Measurements from ENCODE around the gene ZNF324.

The ZNF324 gene

DNA sequence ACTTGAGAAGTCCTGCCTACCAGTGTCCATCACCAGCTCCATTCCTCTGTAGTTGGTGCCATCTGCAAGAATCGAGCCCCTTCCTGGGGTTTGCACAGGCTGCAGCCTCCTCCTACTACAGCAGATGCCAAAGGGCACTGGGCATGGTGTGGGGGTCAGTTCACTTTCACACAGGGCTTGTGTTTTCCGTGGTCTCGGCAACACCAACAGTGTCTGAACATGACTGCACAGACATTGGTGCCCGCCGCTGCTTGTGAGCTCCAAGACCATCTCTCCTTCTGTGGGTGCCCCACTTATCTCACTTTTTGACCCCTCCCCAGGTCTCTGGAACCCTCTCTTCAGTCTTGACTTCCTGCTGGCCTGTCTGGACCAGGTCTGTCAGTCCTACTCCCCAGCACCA, 24.5 kb downstream of the ZNF324 start:
- H3K36me3 ChIP-seq (ENCODE audit: insufficient read depth), result no peaks in the 10 kb centered on the region
- no peak overlapping the region for H3K9ac ChIP-seq
- H4K20me1 ChIP-seq (ENCODE audit: insufficient read depth), result no peaks in the 10 kb centered on the region
- H3K27me3 ChIP-seq (ENCODE audit: insufficient read depth, low read depth), result no peaks in the 10 kb centered on the region
- H3K4me2 ChIP-seq, result no peak overlapping the region
- H2AFZ ChIP-seq (ENCODE audit: low read depth), result no peak overlapping the region
- H3K4me3 ChIP-seq (IDR thresholded peaks at IDR 0.05; ENCODE audit: insufficient read depth, low read depth, low read length), result no peak overlapping the region
- no peaks in the 10 kb centered on the region; the same call in 1 of the 2 replicates for H3K79me2 ChIP-seq (ENCODE audit: insufficient read depth, low read depth)
- H3K4me1 ChIP-seq (ENCODE audit: low read depth, poor library complexity, severe bottlenecking), result no peaks in the 10 kb centered on the region
- no peak for TF ChIP-seq CTCF (conservative IDR thresholded peaks at IDR 0.05; ENCODE audit: low read depth, low read length)
- no peak overlapping the region for H3K27ac ChIP-seq

DNA sequence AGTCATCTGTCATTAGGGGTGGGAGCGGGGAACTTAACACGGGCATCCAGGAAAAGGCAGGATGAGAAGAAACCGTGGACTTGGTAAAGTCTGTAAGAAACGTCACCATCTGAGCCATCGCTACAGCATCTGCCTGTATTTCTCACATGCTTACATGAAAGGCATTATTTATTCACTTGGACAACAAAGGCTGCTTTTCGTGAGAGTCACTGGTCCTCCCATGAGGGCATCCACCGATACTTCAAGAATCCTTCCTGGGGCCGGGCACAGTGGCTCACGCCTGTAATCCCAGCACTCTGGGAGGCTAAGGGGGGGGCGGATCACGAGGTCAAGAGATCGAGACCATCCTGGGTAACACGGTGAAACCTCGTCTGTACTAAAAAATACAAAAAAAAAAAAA, 25.4 kb downstream of the ZNF324 start:
- no peak overlapping the region for H3K4me2 ChIP-seq
- no peaks in the 10 kb centered on the region for H3K27me3 ChIP-seq (ENCODE audit: insufficient read depth, low read depth)
- H3K27ac ChIP-seq, result no peak overlapping the region
- no peak overlapping the region for H3K4me3 ChIP-seq (IDR thresholded peaks at IDR 0.05; ENCODE audit: insufficient read depth, low read depth, low read length)
- H3K36me3 ChIP-seq (ENCODE audit: insufficient read depth), result no peaks in the 10 kb centered on the region
- no peak overlapping the region for H2AFZ ChIP-seq (ENCODE audit: low read depth)
- TF ChIP-seq CTCF (conservative IDR thresholded peaks at IDR 0.05; ENCODE audit: low read depth, low read length), result no peak
- H3K4me1 ChIP-seq (ENCODE audit: low read depth, poor library complexity, severe bottlenecking), result no peaks in the 10 kb centered on the region
- no peaks in the 10 kb centered on the region for H4K20me1 ChIP-seq (ENCODE audit: insufficient read depth)
- peaks cover 1% of the 10 kb centered on the region; the same call in 1 of the 2 replicates for H3K79me2 ChIP-seq (ENCODE audit: insufficient read depth, low read depth)
- no peak overlapping the region for H3K9ac ChIP-seq

GRCh38 chr19:58497634-58498170, 30.8 kb downstream of the ZNF324 start:
- Histone ChIP-seq H3K9ac (no peak overlapping the region), H3K4me3 (IDR thresholded peaks at IDR 0.05; ENCODE audit: insufficient read depth, low read depth, low read length) (no peak overlapping the region), H3K4me1 (ENCODE audit: low read depth, poor library complexity, severe bottlenecking) (peaks cover 10% of the 10 kb centered on the region)

DNA sequence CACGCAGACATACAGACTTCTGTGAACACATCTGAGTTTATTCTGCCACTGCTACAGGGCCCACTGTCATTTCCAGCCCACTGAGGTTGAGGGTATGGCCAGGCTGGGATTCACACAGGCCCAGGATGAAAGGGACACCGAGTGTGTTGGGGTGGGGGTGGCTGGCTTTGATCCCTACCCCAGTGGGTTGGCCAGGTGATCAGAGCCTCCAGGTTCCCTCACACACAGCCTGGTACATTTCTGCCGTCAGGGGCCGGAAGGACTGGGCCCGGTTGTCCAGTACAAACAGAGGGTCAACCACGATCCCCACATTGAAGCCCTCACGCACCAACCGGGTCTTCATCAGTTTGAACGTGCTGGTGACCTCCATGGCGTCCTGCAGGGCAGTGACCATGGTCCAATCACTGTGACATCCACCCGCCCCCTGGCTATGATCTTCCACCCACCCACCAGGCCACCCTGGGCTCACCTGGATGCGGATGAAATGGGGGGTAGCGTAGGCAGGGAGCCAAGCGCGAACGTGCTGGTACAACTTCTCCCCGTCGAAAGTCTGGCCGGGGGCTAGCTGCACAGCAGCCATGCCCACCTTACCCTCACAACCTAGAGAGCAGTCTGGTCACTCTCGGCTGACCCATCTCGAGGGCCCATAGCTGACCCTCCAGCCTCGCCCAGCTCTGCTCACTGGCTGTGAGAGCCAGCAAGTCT, 31.6 kb downstream of the ZNF324 start:
- H2AFZ ChIP-seq (ENCODE audit: low read depth), result peak overlapping the region; percentile 77
- H3K4me3 ChIP-seq (IDR thresholded peaks at IDR 0.05; ENCODE audit: insufficient read depth, low read depth, low read length), result no peak overlapping the region
- no peak for TF ChIP-seq CTCF (conservative IDR thresholded peaks at IDR 0.05; ENCODE audit: low read depth, low read length)
- peaks cover 16% of the 10 kb centered on the region; the same call in 1 of the 2 replicates for H3K79me2 ChIP-seq (ENCODE audit: insufficient read depth, low read depth)
- peak overlapping the region; percentile 96 for H3K4me2 ChIP-seq
- H3K4me1 ChIP-seq (ENCODE audit: low read depth, poor library complexity, severe bottlenecking), result peaks cover 10% of the 10 kb centered on the region
- peak overlapping the region; percentile 33; the same call in 1 of the 2 replicates for H3K27ac ChIP-seq
- no peaks in the 10 kb centered on the region for H3K36me3 ChIP-seq (ENCODE audit: insufficient read depth)
- H3K9ac ChIP-seq, result peak overlapping the region; percentile 76
- no peaks in the 10 kb centered on the region for H4K20me1 ChIP-seq (ENCODE audit: insufficient read depth)
- no peaks in the 10 kb centered on the region for H3K27me3 ChIP-seq (ENCODE audit: insufficient read depth, low read depth)

More at GRCh38 chr19:58497634-58498170, 30.8 kb downstream of the ZNF324 start:
- H3K79me2 ChIP-seq (ENCODE audit: insufficient read depth, low read depth), result peaks cover 16% of the 10 kb centered on the region; the same call in 1 of the 2 replicates
- no peak overlapping the region for H2AFZ ChIP-seq (ENCODE audit: low read depth)
- H3K27ac ChIP-seq, result no peak overlapping the region
- TF ChIP-seq CTCF (conservative IDR thresholded peaks at IDR 0.05; ENCODE audit: low read depth, low read length), result no peak
- H3K4me2 ChIP-seq, result no peak overlapping the region; the same call in 1 of the 2 replicates
- no peaks in the 10 kb centered on the region for H3K36me3 ChIP-seq (ENCODE audit: insufficient read depth)
- H4K20me1 ChIP-seq (ENCODE audit: insufficient read depth), result no peaks in the 10 kb centered on the region
- H3K27me3 ChIP-seq (ENCODE audit: insufficient read depth, low read depth), result no peaks in the 10 kb centered on the region

Data from KMS-11 (cell line).